NCI-H1092 treated with DMSO at 0.1 percent for 48 hours (cell line): ENCODE measurements around the gene PARVB.
"Not testable (repeated sequence)": the region's sequence is repeated elsewhere in the genome, so short reads cannot be mapped to it uniquely, and the experiment has no call there.

Source experiments
- DNase-seq: peaks from one replicate; lab custom pipeline; 2025; lab: John Stamatoyannopoulos, UW

PARVB gene

GRCh38 chr22:44110656-44111055, 86.6 kb downstream of the PARVB start:
- DNase-seq = not testable (repeated sequence)

- DNase-seq = no peak
These were observed 87.6 kb downstream of the PARVB start for GRCh38 chr22:44111562-44112155.

- DNase-seq = no peak
These were observed 88.1 kb downstream of the PARVB start for GRCh38 chr22:44112191-44112590.

GRCh38 chr22:44116331-44116730, 92.2 kb downstream of the PARVB start:
- no peak for DNase-seq

- DNase-seq = no peak
These were observed 92.9 kb downstream of the PARVB start for GRCh38 chr22:44116755-44117684.

- no peak for DNase-seq
These were observed 93.6 kb downstream of the PARVB start for GRCh38 chr22:44117746-44118145.

GRCh38 chr22:44118645-44119315, 94.7 kb downstream of the PARVB start:
- no peak for DNase-seq

GRCh38 chr22:44119669-44120313, 95.7 kb downstream of the PARVB start:
- no peak for DNase-seq

GRCh38 chr22:44120314-44120704, 96.2 kb downstream of the PARVB start:
- DNase-seq = no peak

- DNase-seq = no peak
These were observed 101.3 kb downstream of the PARVB start for GRCh38 chr22:44125421-44125820.

- DNase-seq = no peak
These were observed 102.7 kb downstream of the PARVB start for GRCh38 chr22:44126807-44127206.

GRCh38 chr22:44127356-44127755, 103.3 kb downstream of the PARVB start:
- no peak for DNase-seq

GRCh38 chr22:44128958-44129618, 105.0 kb downstream of the PARVB start:
- DNase-seq = no peak

GRCh38 chr22:44129619-44129976, 105.5 kb downstream of the PARVB start:
- DNase-seq = no peak

GRCh38 chr22:44130076-44130711, 106.1 kb downstream of the PARVB start:
- no peak for DNase-seq

- DNase-seq = no peak
These were observed 107.3 kb downstream of the PARVB start for GRCh38 chr22:44131412-44131811.

GRCh38 chr22:44131989-44132685, 108.0 kb downstream of the PARVB start:
- no peak for DNase-seq

GRCh38 chr22:44132724-44133123, 108.6 kb downstream of the PARVB start:
- DNase-seq = no peak

- no peak for DNase-seq
These were observed 109.1 kb downstream of the PARVB start for GRCh38 chr22:44133161-44133560.

GRCh38 chr22:44133901-44134571, 109.9 kb downstream of the PARVB start:
- DNase-seq = no peak
